OCI-LY3 (cell line): ENCODE results near the gene UFSP1.
"Not testable (repeated sequence)": the region's sequence is repeated elsewhere in the genome, so short reads cannot be mapped to it uniquely, and the experiment has no call there.

Experiments used
- CTCF ChIP-seq: fragments of 200-600, 300-600 bp; sonication (generic); IDR thresholded peaks from 2 replicates; pipeline ENCODE4 v1.5.1; 2014; ENCODE audit warnings: antibody characterized with exemption, low read length, low read depth
- EZH2phosphoT487 ChIP-seq: fragments of 200-600 bp; shearing (Covaris generic); IDR thresholded peaks from 2 replicates; pipeline ENCODE4 v1.6.1; 2018; ENCODE audit warnings: antibody characterized with exemption, mixed run types, low read depth

DNA sequence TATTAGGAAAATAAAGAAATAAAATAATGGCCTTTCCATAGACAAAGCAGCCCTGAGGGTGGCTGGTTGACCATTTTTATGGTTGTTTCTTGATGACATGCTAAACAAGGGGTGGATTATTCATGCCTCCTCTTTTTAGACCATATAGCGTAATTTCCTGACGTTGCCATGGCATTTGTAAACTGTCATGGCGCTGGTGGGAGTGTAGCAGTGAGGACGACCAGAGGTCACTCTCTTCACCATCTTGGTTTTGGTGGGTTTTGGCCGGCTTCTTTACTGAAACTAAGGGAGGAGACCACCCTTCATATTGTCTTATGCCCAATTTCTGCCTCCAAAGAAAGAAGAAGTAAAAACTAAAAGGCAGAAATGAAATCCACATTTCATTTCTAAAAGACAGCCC lies 29.8 kb upstream of the UFSP1 start:
- TF ChIP-seq CTCF, EZH2phosphoT487: not testable (repeated sequence)
